Measurements from ENCODE around the gene ZSWIM6.

The ZSWIM6 gene

DNA sequence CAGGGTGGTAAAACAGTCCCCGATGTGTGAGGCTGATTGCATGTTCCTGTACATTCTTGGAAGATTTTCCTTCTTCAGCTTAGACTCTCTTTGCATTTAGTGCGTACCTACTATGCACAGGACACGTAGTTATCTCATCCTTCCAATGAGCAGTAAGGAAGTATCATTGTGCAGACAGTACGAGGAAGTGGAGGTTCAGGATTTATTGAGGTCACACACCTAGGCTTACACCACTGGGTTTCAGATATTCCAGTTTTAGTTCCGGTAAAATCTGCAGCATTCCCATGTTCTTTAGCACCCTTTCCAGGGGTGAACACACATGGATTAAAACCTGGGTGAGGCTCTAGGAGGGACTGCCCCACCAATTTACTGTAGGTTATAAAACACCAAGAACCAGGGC lies 238.7 kb downstream of the ZSWIM6 start:
- DNase-seq, result no peak

DNA sequence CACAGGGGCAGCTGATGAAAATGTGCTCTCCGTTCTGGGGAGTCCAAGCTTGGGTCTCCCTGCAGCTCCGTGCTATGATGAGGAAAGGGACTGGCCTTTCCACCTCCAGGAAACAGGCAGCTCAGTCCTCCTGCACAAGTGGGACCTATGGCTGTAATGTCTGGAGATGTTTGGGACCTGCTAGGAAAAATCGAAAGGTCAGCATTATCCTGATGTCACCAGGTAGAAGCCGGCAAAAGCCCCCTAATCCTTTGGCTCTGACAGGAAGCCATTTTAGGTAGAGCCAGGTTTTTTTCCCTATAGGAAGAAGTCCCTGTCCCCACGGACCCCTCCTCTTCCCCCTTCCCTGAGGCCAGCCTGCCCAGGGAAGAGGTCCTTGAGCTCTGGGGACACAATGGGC lies 240.9 kb downstream of the ZSWIM6 start:
- DNase-seq, result no peak

DNA sequence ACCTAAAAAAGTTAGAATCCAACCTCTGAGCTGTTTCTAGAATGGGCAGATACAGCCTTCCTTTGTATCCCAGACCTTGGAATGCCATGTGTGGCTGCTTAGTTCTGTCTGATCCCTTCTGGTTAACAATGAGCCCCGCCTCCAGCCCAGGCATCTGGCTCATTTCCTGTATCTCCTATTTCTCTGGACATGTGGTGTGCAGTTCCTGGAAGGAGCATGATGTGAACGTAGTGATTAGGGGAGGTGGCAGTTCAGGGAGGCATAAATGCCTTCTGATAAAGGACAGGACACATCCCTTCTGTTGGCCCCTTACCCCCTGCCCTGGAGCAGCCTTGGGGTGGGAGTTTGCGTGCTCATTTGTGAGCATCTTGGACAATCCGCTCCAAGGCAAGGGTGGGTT lies 243.0 kb downstream of the ZSWIM6 start:
- no peak for DNase-seq

DNA sequence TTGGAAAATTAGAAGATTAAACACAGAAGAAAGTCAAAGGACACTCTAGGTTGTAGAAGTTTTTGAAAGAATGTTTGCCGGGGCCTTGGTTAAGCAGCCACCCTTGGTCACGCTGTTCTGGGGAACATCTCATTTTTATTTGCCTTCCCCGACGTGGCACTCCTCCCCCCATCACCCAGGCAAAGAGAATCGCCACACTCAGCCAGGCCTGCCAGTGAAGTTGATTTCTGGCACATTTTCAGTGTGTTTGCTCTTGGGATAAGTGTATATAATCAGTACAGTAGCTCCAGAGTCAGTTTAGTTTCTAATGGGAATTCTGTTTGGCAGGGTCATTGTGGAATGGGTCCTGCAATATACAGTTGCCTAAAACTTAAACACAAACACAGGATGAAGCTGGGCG lies 243.5 kb downstream of the ZSWIM6 start:
- DNase-seq, result no peak

DNA sequence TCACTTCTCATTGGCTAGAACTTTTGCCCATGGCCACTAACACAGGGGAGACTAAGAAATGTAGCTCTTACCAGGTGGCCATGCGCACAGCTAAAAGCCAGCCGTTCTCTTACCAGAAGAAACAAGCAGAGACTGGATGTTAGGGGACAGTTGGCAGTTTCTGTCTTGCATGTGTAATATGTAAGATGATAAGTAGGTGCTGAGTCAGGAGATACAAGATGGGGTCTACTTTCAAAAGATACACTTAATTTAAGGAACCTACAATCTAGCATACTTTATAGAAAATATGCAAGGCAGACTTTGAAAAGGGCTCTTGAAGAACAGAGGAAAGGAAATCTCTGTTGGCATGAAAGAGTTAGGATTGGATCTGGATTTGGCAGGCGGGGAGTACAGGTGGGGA lies 244.5 kb downstream of the ZSWIM6 start:
- no peak for DNase-seq

- no peak for DNase-seq
Measured at GRCh38 chr5:61578858-61579503, 246.9 kb downstream of the ZSWIM6 start.

DNA sequence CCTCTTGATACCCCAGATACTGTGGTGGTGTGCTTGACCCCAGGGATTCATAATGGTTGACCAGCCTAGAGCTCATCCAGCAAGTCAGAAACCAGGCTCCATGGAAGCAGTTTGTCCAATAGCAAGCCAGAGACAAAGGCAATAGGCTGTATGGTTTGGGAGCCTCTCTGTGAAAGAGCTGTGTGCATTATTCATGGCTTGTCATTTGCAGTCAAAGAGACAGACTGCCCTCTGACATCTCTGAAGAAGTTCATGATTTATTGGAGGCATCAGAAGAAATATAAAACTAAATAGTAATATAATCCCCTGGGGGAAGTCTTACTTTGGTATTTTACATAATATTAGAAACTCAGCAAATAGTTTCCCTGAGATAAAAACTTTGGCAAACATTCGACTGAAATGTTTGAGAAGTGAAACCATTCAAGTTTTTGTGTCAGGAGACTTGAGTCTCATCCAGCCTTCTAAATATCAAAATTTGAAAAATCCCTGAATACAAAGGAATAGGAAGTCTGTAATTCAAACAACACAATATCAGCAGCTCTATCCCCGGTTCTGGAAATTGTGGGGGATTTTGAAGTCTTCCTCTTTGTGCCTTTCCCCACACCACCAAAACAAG lies 250.3 kb downstream of the ZSWIM6 start:
- no peak for DNase-seq

DNA sequence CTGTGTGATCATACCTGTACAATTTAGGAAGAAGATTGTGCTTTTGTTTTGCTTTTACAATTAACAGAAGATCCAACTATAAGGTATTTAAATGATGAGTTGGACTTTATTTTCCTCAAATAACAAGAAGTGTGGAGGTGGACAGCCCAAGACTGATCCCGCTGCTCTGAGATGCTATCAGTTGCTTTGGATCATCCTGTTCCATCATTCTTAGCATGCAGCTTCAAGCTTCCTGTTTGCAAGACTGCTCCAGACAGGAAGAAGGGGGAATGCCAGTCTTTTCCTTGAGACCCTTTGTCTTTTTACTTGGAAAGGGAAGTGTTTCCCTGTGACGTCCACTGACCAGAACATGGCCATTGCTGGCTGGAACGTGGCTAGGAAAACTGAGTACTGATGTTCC lies 250.8 kb downstream of the ZSWIM6 start:
- no peak for DNase-seq

DNA sequence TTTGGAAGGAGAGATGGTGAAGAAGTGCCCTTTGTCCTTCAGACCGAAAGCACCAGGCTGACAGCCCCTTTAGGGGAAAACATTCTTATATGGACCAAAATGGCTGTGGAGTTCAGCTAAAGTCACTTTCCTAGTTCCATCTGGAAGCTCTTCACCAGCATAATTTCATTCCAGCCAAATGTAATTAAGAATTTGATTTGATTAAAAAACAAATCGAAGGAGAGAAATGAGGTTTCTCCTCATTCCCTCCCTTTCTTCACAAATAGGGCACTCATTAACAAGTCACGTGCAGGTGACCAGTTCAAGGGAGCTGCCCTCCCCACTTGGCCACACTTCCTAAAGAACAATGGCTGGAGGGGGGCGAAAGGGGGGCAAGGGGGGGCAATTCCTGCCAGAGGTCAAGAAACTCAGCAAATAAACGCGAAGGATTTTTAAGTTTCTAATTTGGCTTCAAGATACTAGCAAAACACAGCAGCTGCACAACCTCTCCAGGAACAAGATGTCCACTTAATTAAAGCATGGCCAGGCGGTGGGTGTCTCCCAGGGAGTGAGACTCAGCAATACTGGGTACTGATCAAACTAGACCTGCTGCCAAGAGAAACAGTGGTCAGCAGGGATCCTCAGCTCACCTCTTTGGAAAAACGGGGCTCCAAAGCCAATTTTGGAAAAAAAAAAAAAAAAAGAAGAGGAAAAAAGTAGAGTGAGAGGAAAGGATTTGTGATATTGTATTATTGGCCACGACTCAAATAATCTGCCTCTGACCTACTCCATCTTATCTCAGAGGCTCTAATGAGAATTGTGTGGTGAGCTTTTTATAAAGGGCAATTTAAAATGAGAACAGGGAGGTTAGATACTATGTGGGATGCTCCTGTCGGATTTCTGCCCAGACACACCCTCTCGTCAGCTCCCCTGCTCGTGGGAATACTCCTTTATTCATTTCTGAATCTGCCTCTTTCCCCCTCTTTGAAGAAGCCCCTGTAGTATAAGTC lies 254.3 kb downstream of the ZSWIM6 start:
- no peak for DNase-seq

GRCh38 chr5:61587125-61587524 lies 255.1 kb downstream of the ZSWIM6 start:
- DNase-seq, result no peak

- no peak for DNase-seq
Measured at GRCh38 chr5:61588216-61588615, 256.2 kb downstream of the ZSWIM6 start.

- no peak for DNase-seq
Measured at GRCh38 chr5:61589946-61590345, 257.9 kb downstream of the ZSWIM6 start.

DNA sequence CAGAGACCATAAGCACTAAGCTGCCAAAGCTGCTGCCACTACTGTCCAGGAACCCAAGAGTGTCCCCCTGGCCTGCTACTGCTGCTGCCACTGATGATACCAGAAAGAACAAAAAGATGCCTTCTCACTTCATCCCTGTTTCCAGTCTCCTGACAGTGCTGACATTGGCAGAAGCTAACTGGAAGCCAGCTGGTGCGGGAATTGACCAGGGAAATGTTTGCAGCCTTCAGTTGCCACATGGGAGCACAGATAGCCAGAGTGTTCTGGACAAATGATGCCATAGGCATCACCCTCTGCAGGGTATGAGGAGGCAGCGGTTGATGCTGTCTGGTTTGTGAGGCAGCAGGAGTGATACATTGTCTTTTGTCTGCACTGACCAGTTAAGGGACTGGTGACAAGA lies 258.4 kb downstream of the ZSWIM6 start:
- DNase-seq, result no peak

DNA sequence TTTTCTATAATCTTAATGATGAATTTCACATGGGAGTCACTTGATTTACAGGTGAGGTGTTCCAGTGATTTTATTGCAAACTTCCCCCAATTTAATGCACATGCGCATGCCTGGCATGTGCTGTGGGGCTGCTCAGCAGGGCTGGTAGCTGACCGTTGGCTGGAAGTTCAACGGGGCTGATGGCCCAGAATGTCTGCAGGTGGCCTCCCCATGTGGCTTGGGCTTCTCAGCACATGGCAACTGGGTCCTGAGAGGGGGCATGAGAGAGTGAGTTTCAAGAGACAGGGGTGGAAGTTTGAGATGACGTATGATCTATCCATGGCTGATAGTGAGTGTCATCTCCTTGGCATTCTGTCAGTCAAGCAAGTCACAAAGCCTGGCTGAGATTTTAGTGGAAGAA lies 259.8 kb downstream of the ZSWIM6 start:
- no peak for DNase-seq

DNA sequence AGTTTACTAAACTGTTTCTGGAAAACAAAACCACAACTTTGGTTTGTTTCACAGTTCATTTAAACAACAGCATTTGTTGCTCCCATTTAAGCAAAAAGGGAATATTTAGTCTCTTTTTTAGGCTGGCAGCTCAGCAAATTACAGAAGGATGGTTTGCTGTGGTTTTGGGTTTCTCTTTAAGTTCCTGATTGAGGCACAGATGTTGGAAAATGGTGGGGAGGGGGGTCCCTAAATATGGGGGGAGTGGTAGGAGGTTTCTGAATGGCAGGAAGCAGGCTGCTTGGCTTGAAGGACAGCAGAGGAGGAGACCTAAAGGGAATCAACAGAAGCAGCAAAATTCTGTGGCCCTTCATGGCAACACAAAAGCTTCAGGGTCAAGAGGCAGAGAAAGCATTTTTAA lies 263.4 kb downstream of the ZSWIM6 start:
- no peak for DNase-seq
